HepG2 (cell line): ENCODE results near the gene RNF25. TPM values are rescaled to one million over a fixed set of nuclear protein-coding genes. Genes with fewer than 3 reads are reported as not detected.

Source experiments
- GLI4 ChIP-seq: sonication (generic); formaldehyde crosslinking; IDR thresholded peaks from 2 replicates; pipeline ENCODE4 v1.5.1; 2020; ENCODE audit warnings: missing genetic modification reagents, mild to moderate bottlenecking, moderate library complexity, borderline replicate concordance
- KDM5A ChIP-seq: fragments of 200-600 bp; sonication (generic); IDR thresholded peaks from 2 replicates; pipeline ENCODE4 v1.7.0; 2018; ENCODE audit warnings: antibody characterized with exemption, mild to moderate bottlenecking, low read length, borderline replicate concordance
- KLF15 ChIP-seq: sonication (generic); formaldehyde crosslinking; IDR thresholded peaks from 2 replicates; pipeline ENCODE4 v1.8.1; 2023; ENCODE audit warnings: borderline replicate concordance, mild to moderate bottlenecking, inconsistent platforms, missing genetic modification reagents, mixed read lengths
- LRRFIP1 ChIP-seq: sonication (generic); formaldehyde crosslinking; conservative IDR thresholded peaks from 2 replicates; pipeline ENCODE4 v1.4.0; 2020; ENCODE audit warnings: missing genetic modification reagents
- MED13 ChIP-seq: sonication (generic); formaldehyde crosslinking; IDR thresholded peaks from 2 replicates; pipeline ENCODE4 v1.5.0; 2020; ENCODE audit warnings: missing genetic modification reagents
- MED8 ChIP-seq: sonication (generic); formaldehyde crosslinking; IDR thresholded peaks from 2 replicates; pipeline ENCODE4 v1.8.1; 2023; ENCODE audit warnings: mild to moderate bottlenecking, missing genetic modification reagents; ENCODE audit not compliant: insufficient replicate concordance
- RARA ChIP-seq: IDR thresholded peaks from 2 replicates; pipeline ENCODE4 v1.6.1; 2016; ENCODE audit warnings: missing genetic modification reagents, missing compliant biosample characterization
- TIGD3 ChIP-seq: sonication (generic); formaldehyde crosslinking; IDR thresholded peaks from 2 replicates; pipeline ENCODE4 v1.5.1; 2020; ENCODE audit warnings: mild to moderate bottlenecking, missing genetic modification reagents, borderline replicate concordance
- USF2 ChIP-seq, 2 experiments: sonication (generic) in 1 of 2; formaldehyde crosslinking in 1 of 2; IDR thresholded peaks; 2 replicates each; pipeline versions ENCODE4 v1.5.1 to v1.6.1; 2011 to 2020; ENCODE audit warnings: borderline replicate concordance in 1 of 2, low read depth in 1 of 2, low read length in 1 of 2, mild to moderate bottlenecking in 1 of 2, missing genetic modification reagents in 1 of 2, moderate library complexity in 1 of 2
- XBP1 ChIP-seq: sonication (generic); formaldehyde crosslinking; IDR thresholded peaks from 2 replicates; pipeline ENCODE4 v1.5.0; 2020; ENCODE audit warnings: missing genetic modification reagents
- ZBTB42 ChIP-seq: sonication (generic); formaldehyde crosslinking; IDR thresholded peaks from 2 replicates; pipeline ENCODE4 v1.5.0; 2020; ENCODE audit warnings: mild to moderate bottlenecking, missing genetic modification reagents
- ZC3H13 ChIP-seq: sonication (generic); formaldehyde crosslinking; IDR thresholded peaks from 2 replicates; pipeline ENCODE4 v1.8.1; 2023; ENCODE audit warnings: mild to moderate bottlenecking, missing genetic modification reagents, moderate library complexity
- ZNF280B ChIP-seq: sonication (generic); formaldehyde crosslinking; IDR thresholded peaks from 2 replicates; pipeline ENCODE4 v1.5.0; 2020; ENCODE audit warnings: missing genetic modification reagents, mild to moderate bottlenecking, borderline replicate concordance
- ZNF605 ChIP-seq: sonication (generic); formaldehyde crosslinking; IDR thresholded peaks from 2 replicates; pipeline ENCODE4 v1.8.0; 2022; ENCODE audit warnings: mild to moderate bottlenecking, missing genetic modification reagents
- ZNF709 ChIP-seq: sonication (generic); formaldehyde crosslinking; IDR thresholded peaks from 2 replicates; pipeline ENCODE4 v1.5.0; 2020; ENCODE audit warnings: mild to moderate bottlenecking, missing genetic modification reagents
- ZSCAN5A ChIP-seq: sonication (generic); formaldehyde crosslinking; IDR thresholded peaks from 2 replicates; pipeline ENCODE4 v1.8.0; 2022; ENCODE audit warnings: mild to moderate bottlenecking, missing genetic modification reagents, borderline replicate concordance
- polyA plus RNA-seq, 8 experiments: library from polyadenylated mRNA; depleted of rRNA in 3 of 8; stranded (reverse) in 7 of 8; unstranded in 1 of 8; fragments of >200 nt; fragmentation: Illumina TruSeq in 4 of 8; extraction: Trizol in 4 of 8; gene quantifications; 2 replicates each; pipeline versions ENCODE4 v1.2.1 to v1.2.3, GENCODE V29; 2011 to 2016; ENCODE audit warnings: low read depth in 4 of 8, missing spikeins in 1 of 8, mixed read lengths in 1 of 8; ENCODE audit not compliant: insufficient read depth in 1 of 8
- total RNA-seq, 5 experiments: library from RNA; depleted of rRNA; stranded (reverse); fragments of >200 nt; fragmentation: Illumina TruSeq; extraction: Trizol; gene quantifications; 2 replicates each; pipeline ENCODE4 v1.2.3, GENCODE V29; 2016; ENCODE audit warnings: low read depth in 1 of 5

The RNF25 gene
- total and polyA plus RNA-seq, 2 of the 13 experiments (the other 11 are each of a cell fraction or from before 2014, with no cell fraction given) = 37.0 to 87.6 TPM

GRCh38 chr2:218659258-218659987, 12.4 kb downstream of the RNF25 start, which contains the start of the genes BCS1L and ZNF142 (continued):
- 0 out of 2 replicates have a peak, but pooled peaks have one; percentile 28 for TF ChIP-seq ZBTB42
- TF ChIP-seq XBP1 = no peak
- peak; percentile 61; the same call in 1 of the 2 replicates for TF ChIP-seq GLI4 (CRISPR knock-in tag)
- no peak for TF ChIP-seq KLF15 (CRISPR knock-in tag)
- no peak for TF ChIP-seq MED13 (CRISPR knock-in tag)
- TF ChIP-seq ZNF709 (CRISPR knock-in tag) = 0 out of 2 replicates have a peak, but pooled peaks have one; percentile 6
- TF ChIP-seq RARA (CRISPR knock-in tag) = peak; percentile 4; the same call in 1 of the 2 replicates
- peak; percentile 37 for TF ChIP-seq ZC3H13 (CRISPR knock-in tag)
- 0 out of 2 replicates have a peak, but pooled peaks have one; percentile 58 for TF ChIP-seq ZNF280B (CRISPR knock-in tag)
- peak; percentile 67 for TF ChIP-seq MED8 (CRISPR knock-in tag)
- peak; percentile 92 for TF ChIP-seq ZNF605
- peak; percentile 94 for TF ChIP-seq KDM5A
- TF ChIP-seq LRRFIP1 = no peak
- TF ChIP-seq USF2 (IDR thresholded peaks at IDR 0.05; ENCODE audit: low read depth, low read length) = no peak
- TF ChIP-seq USF2 (CRISPR knock-in tag; IDR thresholded peaks at IDR 0.05; ENCODE audit: borderline replicate concordance) = no peak
- no peak for TF ChIP-seq ZSCAN5A
- TF ChIP-seq TIGD3 (CRISPR knock-in tag) = no peak
